ENCODE results near the gene BCL2L15.

- TF ChIP-seq, protein P1, sequence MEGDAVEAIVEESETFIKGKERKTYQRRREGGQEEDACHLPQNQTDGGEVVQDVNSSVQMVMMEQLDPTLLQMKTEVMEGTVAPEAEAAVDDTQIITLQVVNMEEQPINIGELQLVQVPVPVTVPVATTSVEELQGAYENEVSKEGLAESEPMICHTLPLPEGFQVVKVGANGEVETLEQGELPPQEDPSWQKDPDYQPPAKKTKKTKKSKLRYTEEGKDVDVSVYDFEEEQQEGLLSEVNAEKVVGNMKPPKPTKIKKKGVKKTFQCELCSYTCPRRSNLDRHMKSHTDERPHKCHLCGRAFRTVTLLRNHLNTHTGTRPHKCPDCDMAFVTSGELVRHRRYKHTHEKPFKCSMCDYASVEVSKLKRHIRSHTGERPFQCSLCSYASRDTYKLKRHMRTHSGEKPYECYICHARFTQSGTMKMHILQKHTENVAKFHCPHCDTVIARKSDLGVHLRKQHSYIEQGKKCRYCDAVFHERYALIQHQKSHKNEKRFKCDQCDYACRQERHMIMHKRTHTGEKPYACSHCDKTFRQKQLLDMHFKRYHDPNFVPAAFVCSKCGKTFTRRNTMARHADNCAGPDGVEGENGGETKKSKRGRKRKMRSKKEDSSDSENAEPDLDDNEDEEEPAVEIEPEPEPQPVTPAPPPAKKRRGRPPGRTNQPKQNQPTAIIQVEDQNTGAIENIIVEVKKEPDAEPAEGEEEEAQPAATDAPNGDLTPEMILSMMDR (IDR thresholded peaks at IDR 0.05; ENCODE audit: low read length): no peak
- TF ChIP-seq EZH2 (optimal IDR thresholded peaks at IDR 0.05; ENCODE audit: low read depth, low read length) (no peak), EZH2phosphoT487 (IDR thresholded peaks at IDR 0.05; ENCODE audit: low read length) (no peak)
Observed at GRCh38 chr1:113929750-113930498, 42.5 kb upstream of the BCL2L15 start.

Data from MM.1S (cell line).